Measurements from ENCODE around the gene NTS. TPM values are rescaled to one million over a fixed set of nuclear protein-coding genes. Genes with fewer than 3 reads are reported as not detected.

Gene NTS
- total and polyA plus RNA-seq, 2 of the 4 experiments (the other 2 are of a cell fraction): not detected

GRCh38 chr12:85829391-85829790, 44.7 kb upstream of the NTS start:
- no peaks in the 10 kb centered on the region for H3K79me1 ChIP-seq (ENCODE audit: low read depth in 1 of 2, low read length in 2 of 2)
- WGBS, 2 experiments (ENCODE audit: extremely low coverage in 2 of 2, insufficient read length in 1 of 2): no CpG with 5 or more reads among the region's 2 CpGs
- no peaks in the 10 kb centered on the region for H3K4me1 ChIP-seq (ENCODE audit: control insufficient read depth, insufficient read depth, low read length)
- no peak overlapping the region for H3K4ac ChIP-seq (ENCODE audit: low read depth, low read length)
- no peak overlapping the region for H2BK120ac ChIP-seq (ENCODE audit: low read depth, low read length)
- no peak overlapping the region for H3K14ac ChIP-seq (replicated peaks; ENCODE audit: low read depth, low read length)
- H3K9me3 ChIP-seq (ENCODE audit: control insufficient read depth, insufficient read depth, low read length): no peaks in the 10 kb centered on the region
- H3K36me3 ChIP-seq (ENCODE audit: control insufficient read depth, insufficient read depth, low read length): no peaks in the 10 kb centered on the region
- H4K20me1 ChIP-seq (ENCODE audit: insufficient read depth, low read length): no peaks in the 10 kb centered on the region
- H2AK5ac ChIP-seq (ENCODE audit: low read depth, low read length): no peak overlapping the region
- TF ChIP-seq RAD21 (IDR thresholded peaks at IDR 0.05; ENCODE audit: low read length) (no peak), RCOR1 (IDR thresholded peaks at IDR 0.05; ENCODE audit: insufficient replicate concordance, low read length) (no peak)
- no peak overlapping the region for H3K23ac ChIP-seq (ENCODE audit: low read depth, low read length)
- H3K27me3 ChIP-seq (ENCODE audit: control insufficient read depth, insufficient read depth, low read length): no peaks in the 10 kb centered on the region
- ChIA-PET POLR2A (ENCODE audit: unreplicated experiment) (no interaction called here), CTCF (no interaction called here)
- no peak overlapping the region for H2BK20ac ChIP-seq (ENCODE audit: low read depth, low read length)
- no peak overlapping the region for H3K9ac ChIP-seq (ENCODE audit: low read depth, low read length)
- no peak overlapping the region for H3K56ac ChIP-seq (ENCODE audit: extremely low read depth, insufficient read depth, low read length)
- H3K4me3 ChIP-seq (ENCODE audit: insufficient read depth, low read depth, low read length): no peak overlapping the region
- H4K5ac ChIP-seq (ENCODE audit: low read depth, low read length): no peak overlapping the region
- H2AK9ac ChIP-seq (replicated peaks; ENCODE audit: low read depth, low read length, poor library complexity): no peak overlapping the region
- no peak overlapping the region for H4K8ac ChIP-seq (ENCODE audit: low read depth in 2 of 2, low read length in 2 of 2)
- no peak overlapping the region for H2AFZ ChIP-seq (replicated peaks; ENCODE audit: low read length, poor library complexity)
- no peak overlapping the region for H2BK15ac ChIP-seq (ENCODE audit: low read depth, low read length)
- H3K4me2 ChIP-seq (ENCODE audit: low read depth, low read length): no peak overlapping the region
- BruUV-seq (replicated peaks): no TSS peak
- no peak overlapping the region for H3K27ac ChIP-seq (ENCODE audit: insufficient read depth, low read length)
- peak; percentile 46 for DNase-seq
- no peak overlapping the region for H3K18ac ChIP-seq (ENCODE audit: low read depth, low read length)
- intact Hi-C loops (cut with micrococcal nuclease) (no loop called here), in situ Hi-C loops (cut with MboI; ENCODE audit: low sequenced_read_pairs) (no loop called here), dilution Hi-C loops (cut with HindIII; ENCODE audit: low sequenced_read_pairs, unreplicated experiment) (no loop called here)
- ATAC-seq (ENCODE audit: low read depth): peak; percentile 65
- no peaks in the 10 kb centered on the region for H3K9me1 ChIP-seq (ENCODE audit: insufficient read depth, low read length)
- no peak overlapping the region for H4K91ac ChIP-seq (ENCODE audit: insufficient read depth, low read depth, low read length)
- H2BK5ac ChIP-seq (ENCODE audit: low read depth, low read length, poor library complexity, severe bottlenecking): no peak overlapping the region

Data from IMR-90 (cell line).